CD4-positive, CD25-positive, alpha-beta regulatory T cell (primary cell): ENCODE data around the gene WDR31. TPM values are rescaled to one million over a fixed set of nuclear protein-coding genes. Genes with fewer than 3 reads are reported as not detected.
A peak's percentile ranks its signal among the peaks of the same experiment; 100 is the strongest.

Source experiments
- ATAC-seq, 2 donors: fragments of 150-1000 bp; cut with Tn5 transposase; one replicate each; pipeline ENCODE4 v1.10.0; 2021; ENCODE audit warnings: low read depth in 2 of 2, moderate number of reproducible peaks in 2 of 2, moderate library complexity in 1 of 2
- DNase-seq, 3 donors: peaks; one replicate each; pipeline versions ENCODE4 v3.0.0 to v3.0.0-alpha.2; 2012 to 2022; ENCODE audit warnings: mixed read lengths in 1 of 3
- H3K27ac ChIP-seq: one replicate; pipeline ENCODE4 v1.7.0; 2013; ENCODE audit warnings: mild to moderate bottlenecking, low read length; ENCODE audit not compliant: insufficient read depth, poor library complexity, severe bottlenecking
- H3K27me3 ChIP-seq: one replicate; pipeline ENCODE4 v1.7.0; 2013; ENCODE audit warnings: low read length; ENCODE audit not compliant: control insufficient read depth, insufficient read depth
- H3K36me3 ChIP-seq: one replicate; pipeline ENCODE4 v1.7.0; 2013; ENCODE audit warnings: mild to moderate bottlenecking, low read length, moderate library complexity; ENCODE audit not compliant: control insufficient read depth, insufficient read depth
- H3K4me1 ChIP-seq: 2 replicates; pipeline ENCODE4 v1.7.0; 2013; ENCODE audit warnings: mild to moderate bottlenecking, low read length; ENCODE audit not compliant: insufficient read depth, control insufficient read depth, poor library complexity, severe bottlenecking
- H3K4me3 ChIP-seq: one replicate; pipeline ENCODE4 v1.7.0; 2013; ENCODE audit warnings: low read depth, mild to moderate bottlenecking, low read length, moderate library complexity
- H3K9me3 ChIP-seq, 2 experiments: 1 replicate in 1 of 2; 2 replicates in 1 of 2; pipeline ENCODE4 v1.7.0; 2013; ENCODE audit warnings: low read length in 2 of 2, mild to moderate bottlenecking in 1 of 2, moderate library complexity in 1 of 2; ENCODE audit not compliant: control insufficient read depth in 2 of 2
- H3K27ac Mint-ChIP-seq, 3 donors: one replicate each; pipeline ENCODE4 v1.8.0; 2020 to 2022; ENCODE audit warnings: mild to moderate bottlenecking in 3 of 3, mixed read lengths in 3 of 3, moderate library complexity in 2 of 3
- H3K27me3 Mint-ChIP-seq: one replicate; pipeline ENCODE4 v1.8.0; 2022; ENCODE audit warnings: mild to moderate bottlenecking, mixed read lengths
- H3K36me3 Mint-ChIP-seq: one replicate; pipeline ENCODE4 v1.8.0; 2020; ENCODE audit warnings: mixed read lengths
- H3K4me1 Mint-ChIP-seq, 4 donors: one replicate each; pipeline ENCODE4 v1.8.0; 2020 to 2022; ENCODE audit warnings: mixed read lengths in 4 of 4, mild to moderate bottlenecking in 1 of 4
- H3K4me3 Mint-ChIP-seq, 4 donors: one replicate each; pipeline ENCODE4 v1.8.0; 2020 to 2022; ENCODE audit warnings: mild to moderate bottlenecking in 4 of 4, mixed read lengths in 4 of 4, moderate library complexity in 3 of 4
- H3K9me3 Mint-ChIP-seq, 7 donors: one replicate each; pipeline ENCODE4 v1.8.0; 2020 to 2022; ENCODE audit warnings: mixed read lengths in 7 of 7, mild to moderate bottlenecking in 3 of 7, moderate library complexity in 2 of 7
- polyA plus RNA-seq, 4 donors: library from polyadenylated mRNA; unstranded; fragments of 300-500 nt; fragmentation: Illumina TruSeq; gene quantifications; one replicate each; pipeline ENCODE4 v1.2.3, GENCODE V29; 2021
- total RNA-seq: library from RNA; stranded (reverse); gene quantifications from one replicate; pipeline ENCODE4 v1.2.3, GENCODE V29; 2022

Gene WDR31
- total and polyA plus RNA-seq, 5 donors from 2014 or later: 0.06 to 0.32 (median 0.19) TPM; not detected in 1

DNA sequence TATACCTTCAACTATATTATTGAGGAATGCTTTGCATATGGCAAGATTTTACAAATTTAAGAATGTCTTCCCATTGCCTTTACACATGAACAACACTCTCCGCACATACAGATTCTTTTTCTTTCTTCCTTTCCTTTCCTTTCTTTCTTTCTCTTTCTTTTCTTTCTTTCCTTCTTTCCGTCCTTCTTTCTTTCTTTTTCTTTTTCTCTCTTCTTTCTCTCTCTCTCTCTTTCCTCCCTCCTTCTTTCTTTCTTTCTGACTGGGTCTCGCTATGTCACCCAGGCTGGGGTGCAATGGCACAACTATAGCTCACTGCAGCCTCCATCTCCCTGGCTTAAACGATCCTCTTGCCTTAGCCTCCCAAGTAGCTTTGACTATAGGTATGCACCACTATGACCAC, 13.8 kb downstream of the WDR31 start:
- no peak overlapping the region for H3K27ac Mint-ChIP-seq
- no peak overlapping the region for H3K4me3 ChIP-seq
- H3K4me1 Mint-ChIP-seq: no peaks in the 10 kb centered on the region
- H3K9me3 ChIP-seq: no peaks in the 10 kb centered on the region
- H3K27me3 Mint-ChIP-seq: no peaks in the 10 kb centered on the region
- no peak for DNase-seq
- H3K27me3 ChIP-seq: no peaks in the 10 kb centered on the region
- ATAC-seq: no peak
- H3K4me3 Mint-ChIP-seq: no peak overlapping the region
- no peaks in the 10 kb centered on the region for H3K36me3 ChIP-seq
- H3K9me3 Mint-ChIP-seq: peaks cover 0 to 2% (median 0%) of the 10 kb centered on the region in 7 donors
- no peak overlapping the region for H3K27ac ChIP-seq
- H3K36me3 Mint-ChIP-seq: no peaks in the 10 kb centered on the region
- no peaks in the 10 kb centered on the region for H3K4me1 ChIP-seq

DNA sequence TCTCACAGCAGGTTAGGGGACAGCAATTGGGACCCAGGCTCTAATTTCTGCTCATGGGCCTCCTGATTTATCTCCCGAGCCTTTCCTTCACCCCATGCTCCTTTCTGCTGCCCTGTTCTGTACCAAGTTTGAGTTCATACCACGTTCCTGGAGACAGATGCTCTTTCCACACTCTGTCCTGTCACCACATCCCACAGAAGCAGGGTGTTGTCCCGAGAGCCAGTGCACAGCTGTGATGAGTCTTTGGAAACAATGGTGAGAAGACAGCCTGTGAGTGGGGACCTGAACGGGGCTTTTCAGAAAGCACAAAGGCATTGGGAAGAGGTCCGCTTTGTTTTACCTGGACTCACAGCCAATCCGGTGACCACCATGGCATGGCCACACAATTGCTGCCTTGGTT, 17.4 kb downstream of the WDR31 start:
- H3K9me3 Mint-ChIP-seq: peaks cover 0 to 2% (median 0%) of the 10 kb centered on the region in 7 donors
- DNase-seq (no peak), ATAC-seq (no peak)
- no peaks in the 10 kb centered on the region for H3K36me3 ChIP-seq
- H3K9me3 ChIP-seq: no peaks in the 10 kb centered on the region
- H3K4me1 Mint-ChIP-seq: no peaks in the 10 kb centered on the region
- no peaks in the 10 kb centered on the region for H3K27me3 ChIP-seq
- H3K4me3 Mint-ChIP-seq: no peak overlapping the region
- H3K4me3 ChIP-seq: no peak overlapping the region
- no peaks in the 10 kb centered on the region for H3K27me3 Mint-ChIP-seq
- H3K27ac Mint-ChIP-seq: no peak overlapping the region
- peaks cover 8% of the 10 kb centered on the region for H3K36me3 Mint-ChIP-seq
- no peaks in the 10 kb centered on the region for H3K4me1 ChIP-seq
- no peak overlapping the region for H3K27ac ChIP-seq

DNA sequence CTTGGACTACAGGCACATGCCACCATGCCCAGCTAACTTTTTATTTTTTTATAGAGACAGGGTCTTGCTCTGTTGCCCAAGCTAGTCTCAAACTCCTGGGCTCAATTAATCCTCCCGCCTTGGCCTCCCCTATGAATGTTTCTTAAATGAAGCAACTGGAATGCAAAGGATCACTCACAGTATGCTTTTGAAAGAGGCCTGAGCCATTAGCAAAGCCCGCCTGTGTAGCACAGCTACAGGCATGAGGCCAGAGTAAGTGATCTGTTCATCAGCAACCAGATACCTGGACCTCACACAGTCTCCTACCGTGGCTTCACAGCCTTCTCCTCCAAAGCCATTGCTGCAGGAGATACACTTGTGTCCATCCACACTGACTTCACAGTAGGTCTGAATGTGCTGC, 20.0 kb downstream of the WDR31 start:
- no peaks in the 10 kb centered on the region for H3K36me3 ChIP-seq
- H3K9me3 Mint-ChIP-seq: peaks cover 0 to 2% (median 0%) of the 10 kb centered on the region in 7 donors
- no peak overlapping the region for H3K27ac Mint-ChIP-seq
- no peaks in the 10 kb centered on the region for H3K27me3 ChIP-seq
- no peaks in the 10 kb centered on the region for H3K9me3 ChIP-seq
- no peak overlapping the region for H3K4me3 Mint-ChIP-seq
- ATAC-seq: no peak
- no peak overlapping the region for H3K27ac ChIP-seq
- H3K27me3 Mint-ChIP-seq: no peaks in the 10 kb centered on the region
- no peaks in the 10 kb centered on the region for H3K4me1 ChIP-seq
- no peaks in the 10 kb centered on the region for H3K4me1 Mint-ChIP-seq
- DNase-seq: no peak
- H3K4me3 ChIP-seq: no peak overlapping the region
- peaks cover 8% of the 10 kb centered on the region for H3K36me3 Mint-ChIP-seq

- no peaks in the 10 kb centered on the region for H3K36me3 ChIP-seq
- Mint-ChIP-seq H3K27me3 (no peaks in the 10 kb centered on the region), H3K4me1 (no peaks in the 10 kb centered on the region), H3K9me3 (peaks cover 0 to 2% (median 0%) of the 10 kb centered on the region in 7 donors), H3K4me3 (no peak overlapping the region), H3K36me3 (peaks cover 8% of the 10 kb centered on the region), H3K27ac (no peak overlapping the region)
- ATAC-seq: no peak
- no peaks in the 10 kb centered on the region for H3K4me1 ChIP-seq
- H3K27ac ChIP-seq: no peak overlapping the region
- H3K27me3 ChIP-seq: no peaks in the 10 kb centered on the region
- no peaks in the 10 kb centered on the region for H3K9me3 ChIP-seq
- DNase-seq: no peak
- H3K4me3 ChIP-seq: no peak overlapping the region
Observed at GRCh38 chr9:113319054-113319453, 21.0 kb downstream of the WDR31 start.

- Histone ChIP-seq H3K4me3 (no peak overlapping the region), H3K27me3 (no peaks in the 10 kb centered on the region), H3K9me3 (no peaks in the 10 kb centered on the region), H3K36me3 (no peaks in the 10 kb centered on the region), H3K27ac (no peak overlapping the region), H3K4me1 (no peaks in the 10 kb centered on the region)
- Mint-ChIP-seq H3K27me3 (no peaks in the 10 kb centered on the region), H3K9me3 (peaks cover 0 to 2% (median 0%) of the 10 kb centered on the region in 7 donors), H3K4me1 (no peaks in the 10 kb centered on the region), H3K27ac (no peak overlapping the region), H3K4me3 (peak overlapping the region in 1 of 4 donors; percentile 22), H3K36me3 (peaks cover 8% of the 10 kb centered on the region)
- ATAC-seq (no peak), DNase-seq (no peak)
Observed at GRCh38 chr9:113317777-113318176, 22.3 kb downstream of the WDR31 start.

- Mint-ChIP-seq H3K9me3 (peaks cover 0 to 2% (median 0%) of the 10 kb centered on the region in 7 donors), H3K4me3 (no peak overlapping the region), H3K4me1 (no peaks in the 10 kb centered on the region), H3K36me3 (peaks cover 8% of the 10 kb centered on the region), H3K27ac (no peak overlapping the region), H3K27me3 (no peaks in the 10 kb centered on the region)
- Histone ChIP-seq H3K4me1 (no peaks in the 10 kb centered on the region), H3K27ac (no peak overlapping the region), H3K9me3 (no peaks in the 10 kb centered on the region), H3K27me3 (no peaks in the 10 kb centered on the region), H3K36me3 (no peaks in the 10 kb centered on the region), H3K4me3 (no peak overlapping the region)
- DNase-seq (no peak), ATAC-seq (no peak)
Observed at GRCh38 chr9:113316030-113316429, 24.0 kb downstream of the WDR31 start.

DNA sequence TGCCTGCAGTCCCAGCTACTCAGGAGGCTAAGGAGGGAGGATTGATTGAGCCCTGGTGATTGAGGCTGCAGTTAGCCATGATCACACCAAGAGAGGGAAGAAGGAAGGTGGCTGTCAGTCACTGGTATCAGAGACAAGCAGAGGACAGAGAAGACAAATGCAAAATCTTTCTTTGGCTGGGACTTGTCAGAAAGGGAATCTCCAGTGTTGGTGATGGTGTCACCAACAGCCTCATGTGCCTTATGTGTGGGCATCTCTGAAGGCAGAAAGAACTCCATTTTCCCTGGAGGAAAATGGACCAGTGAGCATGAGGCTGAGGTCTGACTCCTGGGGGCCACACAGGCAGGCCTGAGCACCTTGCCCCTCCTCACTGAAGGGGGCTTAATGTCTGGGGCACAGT, 24.8 kb downstream of the WDR31 start:
- ATAC-seq (no peak), DNase-seq (no peak)
- H3K27ac ChIP-seq: no peak overlapping the region
- no peaks in the 10 kb centered on the region for H3K9me3 ChIP-seq
- Mint-ChIP-seq H3K27ac (no peak overlapping the region), H3K36me3 (peaks cover 8% of the 10 kb centered on the region), H3K27me3 (no peaks in the 10 kb centered on the region), H3K9me3 (peaks cover 0 to 2% (median 0%) of the 10 kb centered on the region in 7 donors), H3K4me1 (no peaks in the 10 kb centered on the region), H3K4me3 (no peak overlapping the region)
- H3K4me1 ChIP-seq: no peaks in the 10 kb centered on the region
- H3K36me3 ChIP-seq: no peaks in the 10 kb centered on the region
- no peaks in the 10 kb centered on the region for H3K27me3 ChIP-seq
- H3K4me3 ChIP-seq: no peak overlapping the region

GRCh38 chr9:113313261-113313660, 26.8 kb downstream of the WDR31 start:
- no peak overlapping the region for H3K4me3 Mint-ChIP-seq
- Histone ChIP-seq H3K4me3 (no peak overlapping the region), H3K27me3 (no peaks in the 10 kb centered on the region), H3K4me1 (no peaks in the 10 kb centered on the region), H3K27ac (no peak overlapping the region), H3K9me3 (no peaks in the 10 kb centered on the region), H3K36me3 (no peaks in the 10 kb centered on the region)
- no peak overlapping the region for H3K27ac Mint-ChIP-seq
- H3K4me1 Mint-ChIP-seq: no peaks in the 10 kb centered on the region
- ATAC-seq (no peak), DNase-seq (no peak)
- peaks cover 0 to 2% (median 0%) of the 10 kb centered on the region in 7 donors for H3K9me3 Mint-ChIP-seq
- H3K27me3 Mint-ChIP-seq: peaks cover 5% of the 10 kb centered on the region
- no peaks in the 10 kb centered on the region for H3K36me3 Mint-ChIP-seq
